AG09309 (cell line): ENCODE results near the gene WDR33.
A peak's percentile ranks its signal among the peaks of the same experiment; 100 is the strongest.

Experiments
- DNase-seq: peaks from one replicate; pipeline ENCODE4 v3.0.0-alpha.2; 2010; ENCODE audit warnings: low read depth
- H3K4me3 ChIP-seq: 2 replicates; pipeline ENCODE4 v1.5.1; 2011; ENCODE audit warnings: mild to moderate bottlenecking, low read depth, low read length, moderate library complexity; ENCODE audit not compliant: control insufficient read depth
- TF ChIP-seq, protein P1 (sequence below): IDR thresholded peaks from 2 replicates; pipeline ENCODE4 v1.5.1; 2011; ENCODE audit warnings: mild to moderate bottlenecking, low read depth, low read length, inconsistent platforms; ENCODE audit not compliant: insufficient read depth, control insufficient read depth; ENCODE audit errors: missing control alignments

The WDR33 gene

DNA sequence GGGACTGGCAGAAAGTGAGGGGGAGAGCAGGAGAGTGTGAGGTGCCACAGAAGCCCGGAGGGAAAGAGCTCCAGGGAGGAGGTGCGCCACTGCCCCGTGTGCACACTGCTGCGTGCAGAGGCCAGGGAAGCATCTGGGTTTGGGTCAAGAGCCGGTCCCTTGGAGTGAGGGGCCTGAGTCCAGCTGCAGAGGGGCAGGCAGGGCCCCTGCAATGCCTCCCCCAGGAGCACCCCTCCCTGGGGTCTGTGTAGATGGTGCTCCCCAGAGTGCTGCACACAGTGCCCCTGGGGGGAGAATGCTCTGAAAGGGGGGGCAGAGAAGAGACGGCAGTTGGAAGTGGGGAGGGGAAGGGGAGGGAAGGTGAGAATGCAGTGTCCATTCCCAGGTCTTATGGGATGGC is 132.0 kb downstream of the WDR33 start:
- no peak overlapping the region for H3K4me3 ChIP-seq
- TF ChIP-seq, protein P1, sequence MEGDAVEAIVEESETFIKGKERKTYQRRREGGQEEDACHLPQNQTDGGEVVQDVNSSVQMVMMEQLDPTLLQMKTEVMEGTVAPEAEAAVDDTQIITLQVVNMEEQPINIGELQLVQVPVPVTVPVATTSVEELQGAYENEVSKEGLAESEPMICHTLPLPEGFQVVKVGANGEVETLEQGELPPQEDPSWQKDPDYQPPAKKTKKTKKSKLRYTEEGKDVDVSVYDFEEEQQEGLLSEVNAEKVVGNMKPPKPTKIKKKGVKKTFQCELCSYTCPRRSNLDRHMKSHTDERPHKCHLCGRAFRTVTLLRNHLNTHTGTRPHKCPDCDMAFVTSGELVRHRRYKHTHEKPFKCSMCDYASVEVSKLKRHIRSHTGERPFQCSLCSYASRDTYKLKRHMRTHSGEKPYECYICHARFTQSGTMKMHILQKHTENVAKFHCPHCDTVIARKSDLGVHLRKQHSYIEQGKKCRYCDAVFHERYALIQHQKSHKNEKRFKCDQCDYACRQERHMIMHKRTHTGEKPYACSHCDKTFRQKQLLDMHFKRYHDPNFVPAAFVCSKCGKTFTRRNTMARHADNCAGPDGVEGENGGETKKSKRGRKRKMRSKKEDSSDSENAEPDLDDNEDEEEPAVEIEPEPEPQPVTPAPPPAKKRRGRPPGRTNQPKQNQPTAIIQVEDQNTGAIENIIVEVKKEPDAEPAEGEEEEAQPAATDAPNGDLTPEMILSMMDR: no peak
- no peak for DNase-seq

DNA sequence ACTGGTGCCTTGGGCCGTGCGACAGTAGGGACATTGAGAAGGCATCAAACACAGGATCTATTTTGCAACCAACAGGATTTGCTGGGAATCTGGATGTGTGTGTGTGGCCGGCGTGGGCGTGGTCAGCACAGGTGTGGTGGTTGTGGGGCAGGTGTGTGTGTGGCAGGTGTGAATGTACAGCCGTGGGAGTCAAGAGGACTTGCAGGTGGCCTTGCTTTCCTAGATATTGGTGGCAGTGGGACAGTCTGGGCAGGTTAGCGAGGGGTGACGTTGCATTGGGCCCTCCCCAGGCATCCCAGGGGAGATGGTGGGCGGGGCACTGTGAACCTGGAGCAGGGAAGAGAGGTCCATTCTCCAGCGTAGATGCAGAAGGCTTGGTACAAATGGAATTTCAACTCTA is 132.4 kb downstream of the WDR33 start:
- no peak overlapping the region for H3K4me3 ChIP-seq
- no peak for DNase-seq
- TF ChIP-seq, protein P1: no peak

DNA sequence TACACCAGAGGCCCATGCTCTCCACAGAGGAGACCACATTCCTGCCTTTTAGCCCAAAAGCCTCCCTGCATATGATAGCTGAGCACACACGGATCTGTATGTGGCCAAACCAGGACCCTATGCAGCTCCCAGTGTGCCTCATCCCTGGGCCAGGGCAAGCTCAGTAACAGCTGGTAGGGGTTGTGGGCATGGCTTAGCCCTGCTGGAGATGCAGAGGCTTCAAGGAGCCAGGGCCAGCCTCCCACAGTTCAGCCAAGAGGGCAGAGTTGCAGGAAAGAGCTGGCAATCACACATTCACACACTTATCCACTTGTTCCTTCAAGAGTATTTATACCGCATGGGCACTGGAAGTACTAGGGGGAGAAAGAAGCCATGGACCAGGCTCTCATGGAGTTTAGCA is 134.1 kb downstream of the WDR33 start:
- TF ChIP-seq, protein P1: no peak
- DNase-seq: no peak

DNA sequence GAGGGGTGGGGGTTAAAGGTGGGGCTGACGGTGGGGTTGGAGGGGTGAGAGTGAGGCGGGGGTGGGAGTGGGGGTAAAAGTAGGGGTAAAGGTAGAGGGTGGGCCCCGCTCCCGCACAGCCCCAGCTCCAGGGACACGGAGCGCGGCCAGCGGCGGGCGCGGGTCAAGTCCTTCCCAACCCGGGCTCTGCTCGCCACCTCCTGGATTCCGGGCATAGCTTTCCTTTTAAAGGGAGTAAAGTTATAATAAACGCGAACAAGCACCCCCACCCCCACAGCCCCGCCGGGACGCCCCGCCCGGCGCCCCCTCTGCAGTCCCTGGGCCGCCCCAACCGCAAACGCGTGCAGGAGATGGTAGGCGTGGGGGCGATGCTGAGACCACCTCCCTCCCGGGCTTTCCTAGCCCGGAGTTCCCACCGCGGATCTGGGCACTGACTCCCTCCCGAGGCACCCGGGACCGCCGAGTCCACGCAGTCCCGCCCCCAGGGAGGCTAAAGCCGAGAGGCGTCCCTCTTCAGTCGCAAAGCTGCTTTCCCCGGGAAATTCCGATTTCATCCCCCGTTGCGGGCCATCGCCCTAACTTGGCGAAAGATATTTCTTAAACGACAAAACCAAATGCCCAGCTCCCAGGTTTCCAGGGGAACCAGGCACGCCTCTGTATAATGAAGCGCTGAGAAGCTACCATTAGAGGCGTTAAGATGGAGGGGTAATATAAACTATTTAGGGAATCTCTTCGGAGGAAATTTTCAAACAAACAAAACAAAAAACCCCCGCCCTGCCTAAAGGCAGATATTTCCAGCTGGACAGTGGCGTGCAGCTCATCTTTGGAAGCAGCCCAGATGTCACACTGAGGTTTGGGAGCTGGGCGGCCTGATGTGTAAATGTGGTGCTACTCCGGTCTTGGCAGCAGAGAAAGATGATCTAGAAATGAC is 135.4 kb downstream of the WDR33 start, which contains the start of gene LIMS2:
LIMS2 (minus strand) TSS at position 200 of the 931 bp plus-strand sequence. CDS start 506 bp downstream, outside the sequence.
- TF ChIP-seq, protein P1: peak; percentile 25
- H3K4me3 ChIP-seq: peak within 1 kb of the TSS; percentile 62
- DNase-seq: no peak

More for the DNA sequence above, 134.1 kb downstream of the WDR33 start:
- H3K4me3 ChIP-seq: no peak overlapping the region

DNA sequence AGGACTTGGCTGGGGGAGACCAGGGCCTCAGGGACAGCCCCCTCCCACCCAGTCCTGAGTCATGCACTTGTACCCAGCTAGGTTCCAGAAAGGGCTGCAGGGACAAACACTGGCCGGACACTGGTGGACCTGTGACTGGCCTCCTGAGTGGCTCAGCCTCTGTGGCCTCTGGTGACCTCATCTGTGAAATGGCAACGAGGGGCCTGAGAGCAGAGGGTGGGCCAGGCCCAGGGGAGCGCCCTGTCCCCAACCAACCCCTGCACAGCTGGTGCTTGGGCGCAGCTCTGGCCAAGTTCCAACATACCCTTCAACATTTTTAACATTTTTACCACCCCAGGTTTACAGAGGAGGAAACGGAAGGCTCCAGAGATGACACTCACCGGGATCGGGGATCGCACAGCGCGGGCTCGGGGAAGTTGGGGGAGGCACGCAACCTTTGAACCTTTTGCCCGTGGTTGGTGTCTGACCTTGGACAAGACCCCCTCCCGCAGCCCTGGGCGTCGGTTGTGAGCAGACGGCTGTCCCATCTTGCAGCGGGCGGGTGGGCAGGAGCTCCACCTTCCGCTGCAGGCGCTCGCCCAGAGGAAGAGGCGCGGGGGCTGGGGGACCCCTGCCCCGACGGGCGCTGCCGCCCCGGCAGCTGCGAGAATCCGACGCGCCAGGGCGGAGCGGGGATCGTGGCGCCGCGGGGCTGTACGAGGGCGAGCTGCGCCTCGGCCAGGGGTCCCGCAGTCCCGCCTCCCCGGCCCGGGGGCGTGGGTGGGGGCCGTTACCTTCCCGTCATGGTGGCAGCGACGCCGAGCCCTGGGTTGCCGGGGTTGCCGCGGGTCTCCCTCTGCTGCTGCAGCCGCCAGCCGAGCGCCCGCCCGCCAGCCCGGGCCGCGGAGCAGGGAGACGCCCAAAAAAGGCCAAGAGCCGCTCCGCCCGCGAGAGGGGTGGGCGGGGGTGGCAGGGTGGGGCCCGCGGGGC is 136.4 kb downstream of the WDR33 start:
- no peak for DNase-seq
- peak overlapping the region; percentile 62 for H3K4me3 ChIP-seq
- TF ChIP-seq, protein P1: no peak
